Endothelial cell of umbilical vein (primary cell): ENCODE data around the gene MCM7.

ENCODE experiments used
- EZH2 ChIP-seq: IDR thresholded peaks from 2 replicates; pipeline ENCODE4 v1.6.1; 2012; ENCODE audit warnings: borderline replicate concordance, low read depth, mild to moderate bottlenecking, moderate library complexity, low read length, inconsistent platforms; ENCODE audit not compliant: severe bottlenecking
- FOS ChIP-seq: IDR thresholded peaks from 2 replicates; pipeline ENCODE4 v1.6.1; 2011; ENCODE audit warnings: mild to moderate bottlenecking, low read length, moderate library complexity, borderline replicate concordance; ENCODE audit not compliant: insufficient read depth
- GATA2 ChIP-seq: IDR thresholded peaks from 2 replicates; pipeline ENCODE4 v1.7.0; 2011; ENCODE audit warnings: low read depth, mild to moderate bottlenecking, moderate library complexity, mixed read lengths, low read length; ENCODE audit not compliant: insufficient read length, insufficient read depth
- JUN ChIP-seq: IDR thresholded peaks from 2 replicates; pipeline ENCODE4 v1.6.1; 2011; ENCODE audit warnings: borderline replicate concordance, low read depth; ENCODE audit not compliant: insufficient read length, insufficient read depth
- MYC ChIP-seq: IDR thresholded peaks from one replicate; pipeline ENCODE4 v1.6.1; 2011; ENCODE audit warnings: mild to moderate bottlenecking, low read depth, low read length
- POLR2A ChIP-seq: IDR thresholded peaks from 2 replicates; pipeline ENCODE4 v1.6.1; 2012; ENCODE audit warnings: low read depth, mild to moderate bottlenecking, control low read depth, low read length
- POLR2AphosphoS5 ChIP-seq: IDR thresholded peaks from 2 replicates; pipeline ENCODE4 v1.6.1; 2012; ENCODE audit warnings: low read depth, mild to moderate bottlenecking, control low read depth, low read length, moderate library complexity; ENCODE audit not compliant: insufficient read depth
- TF ChIP-seq, protein P1 (sequence below), 2 donors: IDR thresholded peaks; 1 replicate in 1 of 2; 2 replicates in 1 of 2; pipeline ENCODE4 v1.5.1; 2011; ENCODE audit warnings: low read length in 2 of 2, mild to moderate bottlenecking in 2 of 2, moderate library complexity in 2 of 2, control low read depth in 1 of 2, inconsistent platforms in 1 of 2, low read depth in 1 of 2; ENCODE audit not compliant: insufficient read depth in 1 of 2; ENCODE audit errors: extremely low read depth in 1 of 2
- TF ChIP-seq, protein P2 (sequence below): IDR thresholded peaks from 2 replicates; pipeline ENCODE4 v1.6.1; 2011; ENCODE audit not compliant: insufficient read depth, insufficient read length

DNA sequence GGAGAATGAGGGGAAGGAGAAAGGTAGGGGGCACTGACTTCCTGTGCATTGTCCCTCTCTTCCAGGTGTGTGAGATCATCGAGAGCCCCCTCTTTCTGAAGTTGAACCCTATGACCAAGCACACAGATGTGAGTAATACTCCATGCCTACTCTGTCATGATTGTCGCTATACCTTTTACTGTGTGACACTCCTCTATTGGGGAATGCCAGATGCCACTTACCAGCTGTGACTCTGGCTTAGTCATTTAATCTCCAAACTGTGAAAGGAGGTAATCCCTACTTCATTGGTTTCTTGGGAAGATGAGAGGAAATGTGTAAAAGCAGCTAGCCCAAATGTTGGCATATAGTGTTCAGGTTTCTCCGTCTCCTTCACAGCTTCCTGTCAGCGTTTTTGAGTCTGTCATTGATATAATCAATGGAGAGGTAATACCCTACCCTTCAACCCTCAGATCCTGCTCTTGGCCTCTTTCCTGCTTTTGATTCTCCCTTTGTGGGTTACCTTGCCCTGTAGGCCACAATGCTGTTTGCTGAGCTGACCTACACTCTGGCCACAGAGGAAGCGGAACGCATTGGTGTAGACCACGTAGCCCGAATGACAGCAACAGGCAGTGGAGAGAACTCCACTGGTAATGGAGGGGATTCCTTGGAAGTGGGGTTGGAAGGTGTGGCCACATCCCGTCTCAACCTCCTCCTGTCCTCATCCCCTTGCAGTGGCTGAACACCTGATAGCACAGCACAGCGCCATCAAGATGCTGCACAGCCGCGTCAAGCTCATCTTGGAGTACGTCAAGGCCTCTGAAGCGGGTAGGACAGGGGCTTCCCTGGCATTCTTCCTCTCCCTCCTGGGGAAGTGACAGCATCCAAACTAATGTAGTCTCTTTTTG is 10.4 kb downstream of the MCM7 start:
- TF ChIP-seq, protein P1, sequence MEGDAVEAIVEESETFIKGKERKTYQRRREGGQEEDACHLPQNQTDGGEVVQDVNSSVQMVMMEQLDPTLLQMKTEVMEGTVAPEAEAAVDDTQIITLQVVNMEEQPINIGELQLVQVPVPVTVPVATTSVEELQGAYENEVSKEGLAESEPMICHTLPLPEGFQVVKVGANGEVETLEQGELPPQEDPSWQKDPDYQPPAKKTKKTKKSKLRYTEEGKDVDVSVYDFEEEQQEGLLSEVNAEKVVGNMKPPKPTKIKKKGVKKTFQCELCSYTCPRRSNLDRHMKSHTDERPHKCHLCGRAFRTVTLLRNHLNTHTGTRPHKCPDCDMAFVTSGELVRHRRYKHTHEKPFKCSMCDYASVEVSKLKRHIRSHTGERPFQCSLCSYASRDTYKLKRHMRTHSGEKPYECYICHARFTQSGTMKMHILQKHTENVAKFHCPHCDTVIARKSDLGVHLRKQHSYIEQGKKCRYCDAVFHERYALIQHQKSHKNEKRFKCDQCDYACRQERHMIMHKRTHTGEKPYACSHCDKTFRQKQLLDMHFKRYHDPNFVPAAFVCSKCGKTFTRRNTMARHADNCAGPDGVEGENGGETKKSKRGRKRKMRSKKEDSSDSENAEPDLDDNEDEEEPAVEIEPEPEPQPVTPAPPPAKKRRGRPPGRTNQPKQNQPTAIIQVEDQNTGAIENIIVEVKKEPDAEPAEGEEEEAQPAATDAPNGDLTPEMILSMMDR (IDR thresholded peaks at IDR 0.05; ENCODE audit: extremely low read depth in 1 of 2, insufficient read depth in 1 of 2, low read depth in 1 of 2, low read length in 2 of 2), result no peak
- no peak for TF ChIP-seq EZH2
- no peak for TF ChIP-seq FOS
- no peak for TF ChIP-seq POLR2A
- TF ChIP-seq, protein P2, sequence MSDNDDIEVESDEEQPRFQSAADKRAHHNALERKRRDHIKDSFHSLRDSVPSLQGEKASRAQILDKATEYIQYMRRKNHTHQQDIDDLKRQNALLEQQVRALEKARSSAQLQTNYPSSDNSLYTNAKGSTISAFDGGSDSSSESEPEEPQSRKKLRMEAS, result no peak
- no peak for TF ChIP-seq JUN
- no peak for TF ChIP-seq POLR2AphosphoS5
- TF ChIP-seq GATA2, result no peak
- no peak for TF ChIP-seq MYC
